AG09309 (cell line): Measurements from ENCODE around the gene C16orf90.

Experiments
- DNase-seq: peaks from one replicate; pipeline ENCODE4 v3.0.0-alpha.2; 2010; ENCODE audit warnings: low read depth
- H3K4me3 ChIP-seq: 2 replicates; pipeline ENCODE4 v1.5.1; 2011; ENCODE audit warnings: mild to moderate bottlenecking, low read depth, low read length, moderate library complexity; ENCODE audit not compliant: control insufficient read depth
- TF ChIP-seq, protein P1 (sequence below): IDR thresholded peaks from 2 replicates; pipeline ENCODE4 v1.5.1; 2011; ENCODE audit warnings: mild to moderate bottlenecking, low read depth, low read length, inconsistent platforms; ENCODE audit not compliant: insufficient read depth, control insufficient read depth; ENCODE audit errors: missing control alignments

The C16orf90 gene

DNA sequence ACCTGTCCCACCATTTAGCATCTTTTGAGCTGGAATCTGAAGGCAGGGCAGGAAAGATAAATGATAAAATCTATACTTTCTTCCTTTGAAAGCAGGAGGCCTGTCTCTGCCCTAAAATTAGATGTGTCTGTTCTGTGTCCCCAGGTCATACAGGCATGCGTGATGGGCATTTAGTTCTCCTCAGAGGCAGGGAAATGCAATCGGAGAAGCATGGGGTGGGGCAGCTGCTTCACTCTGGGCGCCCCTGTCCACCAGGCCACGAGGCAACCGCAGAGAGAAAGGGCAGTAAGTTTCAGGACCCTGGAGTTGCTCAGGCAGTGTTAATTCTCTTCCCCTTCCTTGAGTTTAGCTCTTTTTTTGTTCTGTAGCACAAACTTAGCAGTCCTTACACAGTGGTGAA is 30.7 kb upstream of the C16orf90 start:
- TF ChIP-seq, protein P1, sequence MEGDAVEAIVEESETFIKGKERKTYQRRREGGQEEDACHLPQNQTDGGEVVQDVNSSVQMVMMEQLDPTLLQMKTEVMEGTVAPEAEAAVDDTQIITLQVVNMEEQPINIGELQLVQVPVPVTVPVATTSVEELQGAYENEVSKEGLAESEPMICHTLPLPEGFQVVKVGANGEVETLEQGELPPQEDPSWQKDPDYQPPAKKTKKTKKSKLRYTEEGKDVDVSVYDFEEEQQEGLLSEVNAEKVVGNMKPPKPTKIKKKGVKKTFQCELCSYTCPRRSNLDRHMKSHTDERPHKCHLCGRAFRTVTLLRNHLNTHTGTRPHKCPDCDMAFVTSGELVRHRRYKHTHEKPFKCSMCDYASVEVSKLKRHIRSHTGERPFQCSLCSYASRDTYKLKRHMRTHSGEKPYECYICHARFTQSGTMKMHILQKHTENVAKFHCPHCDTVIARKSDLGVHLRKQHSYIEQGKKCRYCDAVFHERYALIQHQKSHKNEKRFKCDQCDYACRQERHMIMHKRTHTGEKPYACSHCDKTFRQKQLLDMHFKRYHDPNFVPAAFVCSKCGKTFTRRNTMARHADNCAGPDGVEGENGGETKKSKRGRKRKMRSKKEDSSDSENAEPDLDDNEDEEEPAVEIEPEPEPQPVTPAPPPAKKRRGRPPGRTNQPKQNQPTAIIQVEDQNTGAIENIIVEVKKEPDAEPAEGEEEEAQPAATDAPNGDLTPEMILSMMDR: no peak
- no peak overlapping the region for H3K4me3 ChIP-seq
- DNase-seq: no peak

DNA sequence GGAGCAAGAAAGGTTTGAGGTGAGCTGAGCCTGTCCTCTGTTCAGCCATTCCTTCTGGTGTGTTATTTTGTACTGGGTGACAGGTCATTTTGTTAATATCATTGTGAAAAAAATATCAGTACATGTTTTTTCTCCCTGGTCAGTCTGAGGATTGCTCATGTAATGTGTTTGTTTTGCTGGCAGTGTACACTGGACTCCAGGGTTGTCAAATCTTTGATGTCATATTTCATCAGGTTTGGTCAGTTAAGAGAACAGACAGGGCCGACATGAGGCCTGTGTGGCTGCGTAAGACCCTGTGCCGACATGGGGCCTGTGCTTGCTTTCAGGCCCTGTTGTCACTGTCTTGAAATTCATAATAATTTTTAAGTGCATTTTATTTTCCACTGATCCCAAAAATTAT is 28.0 kb upstream of the C16orf90 start:
- DNase-seq: no peak
- H3K4me3 ChIP-seq: no peak overlapping the region
- TF ChIP-seq, protein P1: no peak

DNA sequence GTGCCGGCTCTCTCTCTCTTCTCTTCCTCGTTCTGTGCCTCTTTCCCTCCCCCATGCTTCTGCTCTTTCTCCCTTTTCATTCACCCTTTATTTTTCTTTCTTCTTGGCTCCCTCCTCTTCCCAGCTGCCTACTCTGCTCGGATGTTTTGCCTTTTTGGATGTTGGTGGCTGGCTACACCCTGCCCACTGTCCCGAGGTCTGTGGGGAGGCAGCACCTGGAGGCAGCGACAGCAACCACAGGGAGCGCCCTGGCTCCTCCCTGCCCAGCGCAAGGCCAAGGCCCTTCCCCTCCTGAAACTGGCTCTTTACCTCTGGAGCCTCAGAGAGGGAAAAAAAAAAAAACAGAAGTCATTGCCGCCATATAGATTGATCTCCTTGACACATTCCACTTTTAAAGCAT is 25.6 kb upstream of the C16orf90 start:
- no peak overlapping the region for H3K4me3 ChIP-seq
- TF ChIP-seq, protein P1: no peak
- no peak for DNase-seq

DNA sequence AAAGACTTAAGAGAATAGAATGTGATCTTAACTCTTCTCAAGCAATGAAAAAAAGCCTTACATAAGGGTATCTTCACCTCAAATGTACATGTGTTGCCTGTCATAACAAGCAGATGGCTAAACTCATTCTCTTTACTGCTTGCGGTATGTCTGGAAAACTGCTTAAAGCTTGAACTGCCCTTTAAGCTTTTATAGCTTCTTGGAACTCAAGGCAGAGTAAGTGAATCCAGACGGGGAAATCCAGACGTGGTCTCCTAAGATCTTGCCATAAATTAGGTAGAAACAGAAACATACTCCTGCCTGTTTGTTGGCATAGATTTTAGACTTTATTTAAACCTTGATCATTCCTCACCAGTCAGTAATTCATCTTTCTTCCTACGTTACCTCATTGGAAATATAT is 25.1 kb upstream of the C16orf90 start:
- TF ChIP-seq, protein P1: no peak
- H3K4me3 ChIP-seq: no peak overlapping the region
- peak; percentile 86 for DNase-seq

DNA sequence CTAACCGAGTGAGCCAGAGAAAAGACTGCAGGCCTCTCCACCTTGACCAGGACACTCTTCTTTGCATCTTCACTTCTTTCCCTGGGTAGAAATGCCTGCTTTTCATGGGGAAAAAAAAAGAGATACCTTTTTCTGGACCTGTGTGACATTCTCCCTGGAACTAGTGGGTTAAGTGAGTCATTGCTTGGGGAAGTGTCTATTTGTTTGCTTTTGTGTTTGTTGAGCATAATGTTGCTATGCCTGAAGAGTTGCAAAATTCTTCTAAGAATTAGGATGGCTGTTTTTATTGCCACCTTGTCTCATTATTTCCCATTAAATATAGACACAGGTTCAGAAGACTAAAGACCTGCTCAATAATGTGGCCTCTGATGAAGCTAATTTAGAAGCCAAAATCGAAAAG is 24.3 kb upstream of the C16orf90 start:
- H3K4me3 ChIP-seq: no peak overlapping the region
- TF ChIP-seq, protein P1: no peak
- DNase-seq: no peak

DNA sequence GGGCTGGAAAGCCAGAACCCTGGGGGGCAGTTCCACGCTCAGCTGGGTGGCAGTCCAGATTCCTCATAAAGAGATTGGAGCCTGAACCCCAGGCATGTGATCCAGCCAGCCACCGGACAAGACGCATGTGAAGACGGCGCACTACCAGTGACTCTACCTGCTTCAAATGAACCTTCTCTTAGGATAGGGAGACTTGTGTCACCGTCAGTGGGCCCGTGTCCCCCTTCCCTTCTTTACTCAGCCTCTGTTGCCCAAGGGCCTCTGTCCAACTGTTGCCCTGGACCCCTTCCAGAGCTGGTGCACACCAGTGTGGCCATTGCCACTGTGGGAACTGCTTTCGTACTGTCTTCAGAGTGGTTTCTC is 23.7 kb upstream of the C16orf90 start:
- DNase-seq: no peak
- TF ChIP-seq, protein P1: no peak
- no peak overlapping the region for H3K4me3 ChIP-seq
